Forelimb muscle (tissue), 1 donor: ENCODE data around the gene XAGE2. TPM values are rescaled to one million over a fixed set of nuclear protein-coding genes. Genes with fewer than 3 reads are reported as not detected.
"Not testable (repeated sequence)": the region's sequence is repeated elsewhere in the genome, so short reads cannot be mapped to it uniquely, and the experiment has no call there.

ENCODE experiments used
- DNase-seq: peaks from one replicate; pipeline ENCODE4 v3.0.0-alpha.2; 2013; ENCODE audit warnings: low read depth
- polyA plus RNA-seq: library from polyadenylated mRNA; unstranded; fragments of 120-200 nt; gene quantifications from one replicate; pipeline ENCODE4 v1.2.1, GENCODE V29; 2013; ENCODE audit not compliant: insufficient read length

Gene XAGE2
- not detected for polyA plus RNA-seq

- DNase-seq: no peak
Measured at GRCh38 chrX:52368368-52369055, at the start of gene XAGE2. TSS of gene XAGE2 (plus strand) at chrX:52369021. CDS start at chrX:52370015, 994 bp downstream.

GRCh38 chrX:52337410-52337809, 31.4 kb upstream of the XAGE2 start:
- DNase-seq: no peak

GRCh38 chrX:52341493-52341892, 27.3 kb upstream of the XAGE2 start:
- DNase-seq: no peak

GRCh38 chrX:52343131-52343530, 25.7 kb upstream of the XAGE2 start:
- not testable (repeated sequence) for DNase-seq

GRCh38 chrX:52345402-52345801, 23.4 kb upstream of the XAGE2 start:
- not testable (repeated sequence) for DNase-seq

GRCh38 chrX:52346174-52347165, 22.4 kb upstream of the XAGE2 start:
- DNase-seq: no peak

- DNase-seq: no peak
Measured at GRCh38 chrX:52349681-52350080, 19.1 kb upstream of the XAGE2 start.

- DNase-seq: no peak
Measured at GRCh38 chrX:52352551-52352950, 16.3 kb upstream of the XAGE2 start.

- DNase-seq: no peak
Measured at GRCh38 chrX:52353838-52354237, 15.0 kb upstream of the XAGE2 start.

GRCh38 chrX:52355108-52355507, 13.7 kb upstream of the XAGE2 start:
- no peak for DNase-seq

- DNase-seq: no peak
Measured at GRCh38 chrX:52359614-52360232, 9.1 kb upstream of the XAGE2 start.

GRCh38 chrX:52361941-52362340, 6.9 kb upstream of the XAGE2 start:
- DNase-seq: no peak

GRCh38 chrX:52363247-52363883, 5.5 kb upstream of the XAGE2 start:
- DNase-seq: no peak

- DNase-seq: no peak
Measured at GRCh38 chrX:52378870-52379269, 10.0 kb downstream of the XAGE2 start.

- no peak for DNase-seq
Measured at GRCh38 chrX:52380993-52381392, 12.2 kb downstream of the XAGE2 start.

GRCh38 chrX:52410439-52411394, 41.9 kb downstream of the XAGE2 start:
- DNase-seq: no peak

GRCh38 chrX:52415304-52415703, 46.5 kb downstream of the XAGE2 start:
- no peak for DNase-seq

- DNase-seq: no peak
Measured at GRCh38 chrX:52416816-52417215, 48.0 kb downstream of the XAGE2 start.

- DNase-seq: no peak
Measured at GRCh38 chrX:52420824-52421443, 52.1 kb downstream of the XAGE2 start.

GRCh38 chrX:52422884-52423283, 54.1 kb downstream of the XAGE2 start:
- DNase-seq: no peak
